ENCODE data around the gene EXOSC5.
"Not testable (repeated sequence)": the region's sequence is repeated elsewhere in the genome, so short reads cannot be mapped to it uniquely, and the experiment has no call there.

EXOSC5 gene

GRCh38 chr19:41435936-41436673, 38.9 kb upstream of the EXOSC5 start:
- H3K27me3 ChIP-seq (ENCODE audit: control insufficient read depth in 2 of 2, insufficient read depth in 2 of 2, low read length in 2 of 2) = no peaks in the 10 kb centered on the region
- no peak overlapping the region for H3K9ac ChIP-seq (ENCODE audit: low read depth in 1 of 2, low read length in 2 of 2)
- peak overlapping the region in 1 of 2 donors; percentile 32 for H3K27ac ChIP-seq (ENCODE audit: low read depth in 2 of 2, low read length in 2 of 2)
- H3K9me3 ChIP-seq (ENCODE audit: control insufficient read depth in 2 of 2, low read length in 2 of 2) = no peaks in the 10 kb centered on the region
- peaks cover 8 to 13% of the 10 kb centered on the region in 2 donors for H3K4me1 ChIP-seq (ENCODE audit: control insufficient read depth in 2 of 2, insufficient read depth in 2 of 2, low read length in 2 of 2)
- no peak overlapping the region for H3K4me3 ChIP-seq (ENCODE audit: low read length in 2 of 2)
- peaks cover 22 to 34% of the 10 kb centered on the region in 2 donors for H3K36me3 ChIP-seq (ENCODE audit: control insufficient read depth in 2 of 2, insufficient read depth in 2 of 2, low read length in 2 of 2)

- H3K9ac ChIP-seq (ENCODE audit: low read depth in 1 of 2, low read length in 2 of 2); H3K4me3 ChIP-seq (ENCODE audit: low read length in 2 of 2); H3K27me3 ChIP-seq (ENCODE audit: control insufficient read depth in 2 of 2, insufficient read depth in 2 of 2, low read length in 2 of 2); H3K9me3 ChIP-seq (ENCODE audit: control insufficient read depth in 2 of 2, low read length in 2 of 2); H3K27ac ChIP-seq (ENCODE audit: low read depth in 2 of 2, low read length in 2 of 2): not testable (repeated sequence)
- Histone ChIP-seq H3K4me1 (ENCODE audit: control insufficient read depth in 2 of 2, insufficient read depth in 2 of 2, low read length in 2 of 2) (peaks cover 8 to 13% of the 10 kb centered on the region in 2 donors), H3K36me3 (ENCODE audit: control insufficient read depth in 2 of 2, insufficient read depth in 2 of 2, low read length in 2 of 2) (peaks cover 22 to 34% of the 10 kb centered on the region in 2 donors)
Measured at GRCh38 chr19:41435376-41435775, 38.2 kb upstream of the EXOSC5 start.

- Histone ChIP-seq H3K27me3 (ENCODE audit: control insufficient read depth in 2 of 2, insufficient read depth in 2 of 2, low read length in 2 of 2) (no peaks in the 10 kb centered on the region), H3K36me3 (ENCODE audit: control insufficient read depth in 2 of 2, insufficient read depth in 2 of 2, low read length in 2 of 2) (peaks cover 22 to 34% of the 10 kb centered on the region in 2 donors), H3K9ac (ENCODE audit: low read depth in 1 of 2, low read length in 2 of 2) (no peak overlapping the region), H3K4me1 (ENCODE audit: control insufficient read depth in 2 of 2, insufficient read depth in 2 of 2, low read length in 2 of 2) (peaks cover 3 to 10% of the 10 kb centered on the region in 2 donors), H3K4me3 (ENCODE audit: low read length in 2 of 2) (no peak overlapping the region), H3K9me3 (ENCODE audit: control insufficient read depth in 2 of 2, low read length in 2 of 2) (no peaks in the 10 kb centered on the region), H3K27ac (ENCODE audit: low read depth in 2 of 2, low read length in 2 of 2) (no peak overlapping the region)
Measured at GRCh38 chr19:41434450-41434849, 37.3 kb upstream of the EXOSC5 start.

GRCh38 chr19:41433171-41433570, 36.0 kb upstream of the EXOSC5 start:
- Histone ChIP-seq H3K27ac (ENCODE audit: low read depth in 2 of 2, low read length in 2 of 2) (no peak overlapping the region), H3K9ac (ENCODE audit: low read depth in 1 of 2, low read length in 2 of 2) (no peak overlapping the region), H3K4me3 (ENCODE audit: low read length in 2 of 2) (no peak overlapping the region), H3K9me3 (ENCODE audit: control insufficient read depth in 2 of 2, low read length in 2 of 2) (no peaks in the 10 kb centered on the region), H3K36me3 (ENCODE audit: control insufficient read depth in 2 of 2, insufficient read depth in 2 of 2, low read length in 2 of 2) (peaks cover 22 to 34% of the 10 kb centered on the region in 2 donors), H3K4me1 (ENCODE audit: control insufficient read depth in 2 of 2, insufficient read depth in 2 of 2, low read length in 2 of 2) (peaks cover 6 to 9% of the 10 kb centered on the region in 2 donors), H3K27me3 (ENCODE audit: control insufficient read depth in 2 of 2, insufficient read depth in 2 of 2, low read length in 2 of 2) (no peaks in the 10 kb centered on the region)

- Histone ChIP-seq H3K4me1 (ENCODE audit: control insufficient read depth in 2 of 2, insufficient read depth in 2 of 2, low read length in 2 of 2) (peaks cover 14 to 19% of the 10 kb centered on the region in 2 donors), H3K36me3 (ENCODE audit: control insufficient read depth in 2 of 2, insufficient read depth in 2 of 2, low read length in 2 of 2) (peaks cover 17 to 28% of the 10 kb centered on the region in 2 donors), H3K9me3 (ENCODE audit: control insufficient read depth in 2 of 2, low read length in 2 of 2) (no peaks in the 10 kb centered on the region), H3K9ac (ENCODE audit: low read depth in 1 of 2, low read length in 2 of 2) (no peak overlapping the region), H3K27me3 (ENCODE audit: control insufficient read depth in 2 of 2, insufficient read depth in 2 of 2, low read length in 2 of 2) (no peaks in the 10 kb centered on the region), H3K4me3 (ENCODE audit: low read length in 2 of 2) (no peak overlapping the region), H3K27ac (ENCODE audit: low read depth in 2 of 2, low read length in 2 of 2) (no peak overlapping the region)
Measured at GRCh38 chr19:41431426-41432386, 34.5 kb upstream of the EXOSC5 start.

GRCh38 chr19:41430922-41431321, 33.8 kb upstream of the EXOSC5 start:
- Histone ChIP-seq H3K9me3 (ENCODE audit: control insufficient read depth in 2 of 2, low read length in 2 of 2) (no peaks in the 10 kb centered on the region), H3K27me3 (ENCODE audit: control insufficient read depth in 2 of 2, insufficient read depth in 2 of 2, low read length in 2 of 2) (no peaks in the 10 kb centered on the region), H3K36me3 (ENCODE audit: control insufficient read depth in 2 of 2, insufficient read depth in 2 of 2, low read length in 2 of 2) (peaks cover 20 to 23% of the 10 kb centered on the region in 2 donors), H3K27ac (ENCODE audit: low read depth in 2 of 2, low read length in 2 of 2) (no peak overlapping the region), H3K4me1 (ENCODE audit: control insufficient read depth in 2 of 2, insufficient read depth in 2 of 2, low read length in 2 of 2) (peaks cover 18 to 19% of the 10 kb centered on the region in 2 donors), H3K4me3 (ENCODE audit: low read length in 2 of 2) (no peak overlapping the region), H3K9ac (ENCODE audit: low read depth in 1 of 2, low read length in 2 of 2) (no peak overlapping the region)

GRCh38 chr19:41428481-41428859, 31.3 kb upstream of the EXOSC5 start:
- Histone ChIP-seq H3K9ac (ENCODE audit: low read depth in 1 of 2, low read length in 2 of 2) (peak overlapping the region in 1 of 2 donors; percentile 77), H3K27ac (ENCODE audit: low read depth in 2 of 2, low read length in 2 of 2) (peak overlapping the region; percentile 90 to 94), H3K9me3 (ENCODE audit: control insufficient read depth in 2 of 2, low read length in 2 of 2) (no peaks in the 10 kb centered on the region), H3K27me3 (ENCODE audit: control insufficient read depth in 2 of 2, insufficient read depth in 2 of 2, low read length in 2 of 2) (no peaks in the 10 kb centered on the region), H3K4me3 (ENCODE audit: low read length in 2 of 2) (peak overlapping the region; percentile 73 to 90), H3K36me3 (ENCODE audit: control insufficient read depth in 2 of 2, insufficient read depth in 2 of 2, low read length in 2 of 2) (peaks cover 35 to 37% of the 10 kb centered on the region in 2 donors), H3K4me1 (ENCODE audit: control insufficient read depth in 2 of 2, insufficient read depth in 2 of 2, low read length in 2 of 2) (peaks cover 34 to 40% of the 10 kb centered on the region in 2 donors)

- H3K36me3 ChIP-seq (ENCODE audit: control insufficient read depth in 2 of 2, insufficient read depth in 2 of 2, low read length in 2 of 2) = peaks cover 33 to 35% of the 10 kb centered on the region in 2 donors
Measured at GRCh38 chr19:41427647-41428480, 30.7 kb upstream of the EXOSC5 start.

GRCh38 chr19:41426952-41427646, 29.9 kb upstream of the EXOSC5 start, which contains the start of gene B3GNT8:
Gene B3GNT8, minus strand, starts transcription at chr19:41427374. Its CDS starts 596 bp downstream, at chr19:41426778.
- Histone ChIP-seq H3K36me3 (ENCODE audit: control insufficient read depth in 2 of 2, insufficient read depth in 2 of 2, low read length in 2 of 2) (peaks cover 33 to 36% of the 10 kb centered on the region in 2 donors), H3K9me3 (ENCODE audit: control insufficient read depth in 2 of 2, low read length in 2 of 2) (no peaks in the 10 kb centered on the region), H3K27ac (ENCODE audit: low read depth in 2 of 2, low read length in 2 of 2) (peak within 1 kb of the TSS; percentile 90 to 94), H3K27me3 (ENCODE audit: control insufficient read depth in 2 of 2, insufficient read depth in 2 of 2, low read length in 2 of 2) (no peaks in the 10 kb centered on the region), H3K4me1 (ENCODE audit: control insufficient read depth in 2 of 2, insufficient read depth in 2 of 2, low read length in 2 of 2) (peaks cover 40 to 48% of the 10 kb centered on the region in 2 donors), H3K9ac (ENCODE audit: low read depth in 1 of 2, low read length in 2 of 2) (peak within 1 kb of the TSS; percentile 93 to 99), H3K4me3 (ENCODE audit: low read length in 2 of 2) (peak within 1 kb of the TSS; percentile 90)

More at GRCh38 chr19:41427647-41428480, 30.7 kb upstream of the EXOSC5 start:
- Histone ChIP-seq H3K9me3 (ENCODE audit: control insufficient read depth in 2 of 2, low read length in 2 of 2) (no peaks in the 10 kb centered on the region), H3K4me3 (ENCODE audit: low read length in 2 of 2) (peak overlapping the region; percentile 73 to 90), H3K27me3 (ENCODE audit: control insufficient read depth in 2 of 2, insufficient read depth in 2 of 2, low read length in 2 of 2) (no peaks in the 10 kb centered on the region), H3K4me1 (ENCODE audit: control insufficient read depth in 2 of 2, insufficient read depth in 2 of 2, low read length in 2 of 2) (peaks cover 34 to 40% of the 10 kb centered on the region in 2 donors), H3K27ac (ENCODE audit: low read depth in 2 of 2, low read length in 2 of 2) (peak overlapping the region; percentile 90 to 94), H3K9ac (ENCODE audit: low read depth in 1 of 2, low read length in 2 of 2) (peak overlapping the region; percentile 76 to 77)
